ENCODE results near the gene SCAPER. TPM values are rescaled to one million over a fixed set of nuclear protein-coding genes. Genes with fewer than 3 reads are reported as not detected.

Gene SCAPER
- total and polyA plus RNA-seq, 2 of the 4 experiments (the other 2 are of a cell fraction), result 2.9 to 9.7 TPM

GRCh38 chr15:76809412-76810103, 95.6 kb downstream of the SCAPER start:
- Histone ChIP-seq H3K4me3 (ENCODE audit: insufficient read depth, low read depth, low read length) (no peak overlapping the region), H3K14ac (replicated peaks; ENCODE audit: low read depth, low read length) (no peak overlapping the region), H3K79me1 (ENCODE audit: low read depth in 1 of 2, low read length in 2 of 2) (no peaks in the 10 kb centered on the region; a peak in 1 of 4 replicates), H3K27ac (ENCODE audit: insufficient read depth, low read length) (no peak overlapping the region), H3K18ac (ENCODE audit: low read depth, low read length) (no peak overlapping the region), H3K36me3 (ENCODE audit: control insufficient read depth, insufficient read depth, low read length) (no peaks in the 10 kb centered on the region), H3K9me1 (ENCODE audit: insufficient read depth, low read length) (no peaks in the 10 kb centered on the region), H4K8ac (ENCODE audit: low read depth in 2 of 2, low read length in 2 of 2) (no peak overlapping the region), H4K20me1 (ENCODE audit: insufficient read depth, low read length) (no peaks in the 10 kb centered on the region), H4K5ac (ENCODE audit: low read depth, low read length) (no peak overlapping the region), H2AK5ac (ENCODE audit: low read depth, low read length) (no peak overlapping the region), H2BK20ac (ENCODE audit: low read depth, low read length) (no peak overlapping the region), H3K27me3 (ENCODE audit: control insufficient read depth, insufficient read depth, low read length) (no peaks in the 10 kb centered on the region), H3K23ac (ENCODE audit: low read depth, low read length) (no peak overlapping the region), H4K91ac (ENCODE audit: insufficient read depth, low read depth, low read length) (no peak overlapping the region), H2BK120ac (ENCODE audit: low read depth, low read length) (no peak overlapping the region), H3K56ac (ENCODE audit: extremely low read depth, insufficient read depth, low read length) (no peak overlapping the region), H3K4me1 (ENCODE audit: control insufficient read depth, insufficient read depth, low read length) (peaks cover 2% of the 10 kb centered on the region), H3K4me2 (ENCODE audit: low read depth, low read length) (no peak overlapping the region), H3K9me3 (ENCODE audit: control insufficient read depth, insufficient read depth, low read length) (no peaks in the 10 kb centered on the region), H2BK5ac (ENCODE audit: low read depth, low read length, poor library complexity, severe bottlenecking) (no peak overlapping the region), H3K4ac (ENCODE audit: low read depth, low read length) (no peak overlapping the region), H3K9ac (ENCODE audit: low read depth, low read length) (no peak overlapping the region), H2AFZ (replicated peaks; ENCODE audit: low read length, poor library complexity) (no peak overlapping the region), H2BK15ac (ENCODE audit: low read depth, low read length) (no peak overlapping the region), H2AK9ac (replicated peaks; ENCODE audit: low read depth, low read length, poor library complexity) (no peak overlapping the region)
- DNase-seq (no peak), ATAC-seq (ENCODE audit: low read depth) (no peak)
- BruUV-seq (replicated peaks), result no TSS peak
- CTCF ChIA-PET, result no interaction called here
- no CpG with 5 or more reads among the region's 3 CpGs for WGBS, 2 experiments (ENCODE audit: extremely low coverage in 2 of 2, insufficient read length in 1 of 2)
- no peak for TF ChIP-seq FOS (IDR thresholded peaks at IDR 0.05; ENCODE audit: low read depth, low read length)
- no peak for TF ChIP-seq MAFK (IDR thresholded peaks at IDR 0.05; ENCODE audit: low read depth, low read length)
- no peak for TF ChIP-seq CEBPB (IDR thresholded peaks at IDR 0.05; ENCODE audit: low read depth, low read length)
- TF ChIP-seq CHD1 (IDR thresholded peaks at IDR 0.05; ENCODE audit: low read depth, low read length), result no peak
- no peak for TF ChIP-seq BHLHE40 (IDR thresholded peaks at IDR 0.05; ENCODE audit: low read depth, low read length)
- TF ChIP-seq RAD21 (IDR thresholded peaks at IDR 0.05; ENCODE audit: low read length), result no peak
- TF ChIP-seq MXI1 (IDR thresholded peaks at IDR 0.05; ENCODE audit: borderline replicate concordance, low read depth, low read length), result no peak
- no peak for TF ChIP-seq RCOR1 (IDR thresholded peaks at IDR 0.05; ENCODE audit: insufficient replicate concordance, low read length)
- TF ChIP-seq MAZ (IDR thresholded peaks at IDR 0.05; ENCODE audit: borderline replicate concordance, low read depth, low read length), result no peak
- no peak for TF ChIP-seq SMC3 (IDR thresholded peaks at IDR 0.05; ENCODE audit: low read depth, low read length)
- no peak for TF ChIP-seq RFX5 (IDR thresholded peaks at IDR 0.05; ENCODE audit: low read depth, low read length)
- TF ChIP-seq NFE2L2 (IDR thresholded peaks at IDR 0.05; ENCODE audit: low read depth, low read length), result no peak
- no peak for TF ChIP-seq USF2 (IDR thresholded peaks at IDR 0.05; ENCODE audit: low read depth, low read length)
- TF ChIP-seq ELK1 (IDR thresholded peaks at IDR 0.05; ENCODE audit: borderline replicate concordance, low read depth, low read length), result no peak
- no peak for TF ChIP-seq CTCF (conservative IDR thresholded peaks at IDR 0.05; ENCODE audit: low read depth, low read length)
- intact Hi-C loops (cut with micrococcal nuclease) (no loop called here), in situ Hi-C loops (cut with MboI; ENCODE audit: low sequenced_read_pairs) (no loop called here), dilution Hi-C loops (cut with HindIII; ENCODE audit: low sequenced_read_pairs, unreplicated experiment) (no loop called here)
- POLR2A ChIA-PET (ENCODE audit: unreplicated experiment), result no interaction called here
